ENCODE measurements around the gene ARHGAP40.

- no peak for TF ChIP-seq CTCF (IDR thresholded peaks at IDR 0.05; ENCODE audit: low read depth, low read length)
- TF ChIP-seq POLR2A (IDR thresholded peaks at IDR 0.05; ENCODE audit: extremely low read depth, insufficient read length) = no peak
- no peak for TF ChIP-seq MYC (IDR thresholded peaks at IDR 0.05; ENCODE audit: low read depth, low read length)
These were observed 1.6 kb upstream of the ARHGAP40 start for GRCh38 chr20:38600057-38600456.

All from NB4 (cell line).